Left lung (tissue), 10 donors: ENCODE results near the gene PPP6R1. TPM values are rescaled to one million over a fixed set of nuclear protein-coding genes. Genes with fewer than 3 reads are reported as not detected.

Experiments
- ATAC-seq: fragments of 200-7000 bp; cut with Tn5 transposase; one replicate; pipeline ENCODE4 v1.9.1; 2020; ENCODE audit warnings: moderate library complexity
- DNase-seq, 4 donors: peaks; one replicate each; pipeline ENCODE4 v3.0.0-alpha.2; 2013 to 2020
- H3K27ac ChIP-seq, 2 donors: fragments of 200-600 bp; sonication (generic) in 1 of 2; one replicate each; pipeline versions ENCODE4 v1.5.0 to v1.8.0; 2020 to 2021
- H3K27me3 ChIP-seq, 2 donors: fragments of 200-600 bp; sonication (generic) in 1 of 2; one replicate each; pipeline versions ENCODE4 v1.5.0 to v1.8.0; 2020 to 2021
- H3K36me3 ChIP-seq, 2 donors: fragments of 200-600 bp; sonication (generic) in 1 of 2; one replicate each; pipeline versions ENCODE4 v1.5.0 to v1.8.0; 2020 to 2021
- H3K4me1 ChIP-seq, 2 donors: fragments of 200-600 bp; one replicate each; pipeline ENCODE4 v1.8.0; 2021
- H3K4me3 ChIP-seq, 2 donors: fragments of 200-600 bp; sonication (generic) in 1 of 2; one replicate each; pipeline versions ENCODE4 v1.5.0 to v1.8.0; 2020 to 2021; ENCODE audit warnings: mild to moderate bottlenecking in 1 of 2
- H3K9me3 ChIP-seq, 2 donors: fragments of 200-600 bp; sonication (generic) in 1 of 2; one replicate each; pipeline versions ENCODE4 v1.5.0 to v1.8.0; 2020 to 2021
- intact Hi-C, 2 donors: fragments of 100-400 bp; cut with DNase I; formaldehyde crosslinking; loops; one replicate each; pipeline versions ENCODE4 v1.11.2 to v1.14.2; 2022
- polyA plus RNA-seq, 6 donors: library from polyadenylated mRNA; unstranded; fragments of 120-200 nt; gene quantifications; one replicate each; pipeline ENCODE4 v1.2.1, GENCODE V29; 2013; ENCODE audit not compliant: insufficient read length in 6 of 6
- total RNA-seq, 2 donors: library from RNA; stranded (reverse); fragmentation: NEBNext Ultra II Directional; extraction: Animal tissue kit (Norgen Biotek cat#: 25700); gene quantifications; one replicate each; pipeline ENCODE4 v1.2.1, GENCODE V29; 2021
- TF ChIP-seq, protein P1 (sequence below), 2 donors: fragments of 200-600 bp; sonication (generic) in 1 of 2; IDR thresholded peaks; one replicate each; pipeline versions ENCODE4 v1.5.0 to v1.8.0; 2021; ENCODE audit warnings: antibody characterized with exemption in 2 of 2
- donor health status: DM: no; HTN: yes; CAD: no.
- donor health status: DM: no; HTN: no; CAD: no.

Gene PPP6R1
- total and polyA plus RNA-seq, 8 donors = 33.4 to 81.8 (median 41.8) TPM

DNA sequence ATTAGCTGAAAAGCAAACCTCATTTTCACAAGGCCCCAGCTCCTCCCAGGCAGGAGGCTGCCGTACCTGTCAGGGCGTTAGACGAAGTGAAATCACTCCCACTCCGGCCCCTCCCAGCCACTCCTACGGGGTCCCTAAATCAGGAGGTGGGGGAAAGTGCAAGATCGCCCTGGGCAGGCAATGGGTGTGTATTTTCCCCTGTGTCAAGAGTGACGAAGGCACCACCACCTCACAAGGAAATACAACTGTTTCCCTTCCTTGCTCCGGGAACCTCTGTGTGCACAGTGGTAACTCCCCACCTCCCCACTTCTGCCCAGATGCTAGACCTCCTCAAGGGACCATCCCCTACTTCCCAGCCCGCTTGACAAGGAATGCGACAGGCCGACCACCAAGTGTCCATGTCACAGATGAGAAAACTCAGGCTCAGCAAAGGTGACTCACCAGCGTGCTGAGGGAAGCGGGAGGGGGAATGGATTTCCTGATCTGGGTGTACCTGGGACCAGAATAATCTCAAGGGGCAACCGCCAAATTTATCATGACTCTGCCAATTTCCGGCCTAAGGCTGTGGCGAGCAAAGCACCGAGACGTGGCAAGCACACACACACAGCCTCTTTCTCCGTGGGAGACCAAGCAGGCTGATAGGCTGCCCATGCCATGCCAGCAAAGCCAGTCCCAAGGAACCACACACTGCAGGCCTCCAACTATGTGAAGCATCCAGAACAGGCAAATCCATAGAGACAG is 7.3 kb downstream of the PPP6R1 start:
- DNase-seq = peak in 1 of 4 donors; percentile 34
- no peaks in the 10 kb centered on the region for H3K9me3 ChIP-seq

DNA sequence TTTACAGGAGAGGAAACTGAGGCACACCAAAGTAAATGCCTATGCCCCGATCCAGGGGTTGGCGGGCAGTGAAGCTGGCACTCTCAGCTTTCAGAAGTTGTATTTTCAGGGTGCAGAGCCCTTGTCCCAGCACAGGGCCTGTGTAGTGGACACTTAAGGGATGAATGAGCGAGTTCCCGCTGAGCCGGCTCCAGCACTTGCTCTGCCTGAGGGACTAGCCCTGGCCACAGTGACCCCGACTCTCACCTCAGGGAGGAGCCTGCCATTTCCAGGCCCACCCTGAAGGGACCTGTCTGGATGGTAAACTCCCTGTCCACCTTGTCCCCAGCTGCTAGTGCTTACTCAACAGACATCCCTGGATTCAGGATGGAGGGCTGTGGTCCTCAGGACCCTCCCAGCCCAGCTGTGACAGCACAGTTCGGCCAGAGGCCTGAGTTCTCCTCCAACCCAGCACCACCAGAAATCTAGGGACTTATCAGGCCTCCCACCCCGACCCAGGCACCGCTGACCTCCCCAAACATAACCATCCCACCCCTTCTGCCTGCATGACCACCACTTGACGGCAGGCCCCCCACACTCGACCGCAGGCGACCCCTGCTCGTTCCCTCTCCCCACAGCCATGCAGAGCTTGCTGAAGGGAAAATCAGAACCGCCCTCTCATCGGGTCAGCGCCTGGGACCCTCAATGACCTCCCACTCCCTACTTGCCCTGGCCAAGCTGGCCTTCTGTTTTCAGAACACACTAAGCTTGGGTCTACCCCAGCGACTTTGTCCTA is 8.4 kb downstream of the PPP6R1 start:
- TF ChIP-seq, protein P1, sequence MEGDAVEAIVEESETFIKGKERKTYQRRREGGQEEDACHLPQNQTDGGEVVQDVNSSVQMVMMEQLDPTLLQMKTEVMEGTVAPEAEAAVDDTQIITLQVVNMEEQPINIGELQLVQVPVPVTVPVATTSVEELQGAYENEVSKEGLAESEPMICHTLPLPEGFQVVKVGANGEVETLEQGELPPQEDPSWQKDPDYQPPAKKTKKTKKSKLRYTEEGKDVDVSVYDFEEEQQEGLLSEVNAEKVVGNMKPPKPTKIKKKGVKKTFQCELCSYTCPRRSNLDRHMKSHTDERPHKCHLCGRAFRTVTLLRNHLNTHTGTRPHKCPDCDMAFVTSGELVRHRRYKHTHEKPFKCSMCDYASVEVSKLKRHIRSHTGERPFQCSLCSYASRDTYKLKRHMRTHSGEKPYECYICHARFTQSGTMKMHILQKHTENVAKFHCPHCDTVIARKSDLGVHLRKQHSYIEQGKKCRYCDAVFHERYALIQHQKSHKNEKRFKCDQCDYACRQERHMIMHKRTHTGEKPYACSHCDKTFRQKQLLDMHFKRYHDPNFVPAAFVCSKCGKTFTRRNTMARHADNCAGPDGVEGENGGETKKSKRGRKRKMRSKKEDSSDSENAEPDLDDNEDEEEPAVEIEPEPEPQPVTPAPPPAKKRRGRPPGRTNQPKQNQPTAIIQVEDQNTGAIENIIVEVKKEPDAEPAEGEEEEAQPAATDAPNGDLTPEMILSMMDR (IDR thresholded peaks at IDR 0.05) = no peak
- Histone ChIP-seq H3K4me3 (no peak overlapping the region), H3K9me3 (no peaks in the 10 kb centered on the region), H3K27me3 (no peaks in the 10 kb centered on the region), H3K36me3 (peaks cover 0 to 31% of the 10 kb centered on the region in 2 donors), H3K4me1 (peaks cover 3 to 77% of the 10 kb centered on the region in 2 donors), H3K27ac (no peak overlapping the region)
- intact Hi-C loops = no loop called here
- ATAC-seq (no peak), DNase-seq (peak in 1 of 4 donors; percentile 59)

More for the DNA sequence above, 7.3 kb downstream of the PPP6R1 start:
- Histone ChIP-seq H3K27me3 (no peaks in the 10 kb centered on the region), H3K27ac (no peak overlapping the region), H3K4me3 (no peak overlapping the region), H3K4me1 (peaks cover 13 to 88% of the 10 kb centered on the region in 2 donors), H3K36me3 (peaks cover 0 to 21% of the 10 kb centered on the region in 2 donors)
- TF ChIP-seq, protein P1 (IDR thresholded peaks at IDR 0.05) = no peak
- ATAC-seq = no peak
- intact Hi-C loops = no loop called here

DNA sequence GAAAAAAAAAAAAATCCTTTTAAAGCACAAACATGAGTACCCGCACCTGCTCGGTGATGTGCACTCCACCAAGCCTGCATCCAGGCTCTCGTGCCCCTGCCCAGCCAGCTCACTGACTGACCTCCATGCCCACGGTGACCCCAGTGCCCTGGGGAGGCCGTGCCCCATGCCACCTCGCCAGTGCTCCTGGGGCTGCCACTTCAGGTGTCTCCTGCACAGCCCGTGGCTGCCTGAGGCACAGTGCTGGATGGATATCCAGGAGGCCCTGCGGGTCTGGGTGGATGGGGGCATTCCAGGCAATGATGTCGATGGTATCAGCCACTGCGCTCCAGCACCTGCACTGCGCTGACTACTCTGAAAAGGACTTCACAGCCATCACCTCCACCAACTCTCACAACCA is 9.0 kb downstream of the PPP6R1 start:
- intact Hi-C loops = no loop called here
- Histone ChIP-seq H3K27me3 (no peaks in the 10 kb centered on the region), H3K4me3 (no peak overlapping the region), H3K27ac (no peak overlapping the region), H3K9me3 (no peaks in the 10 kb centered on the region), H3K4me1 (peaks cover 0 to 71% of the 10 kb centered on the region in 2 donors), H3K36me3 (peaks cover 0 to 37% of the 10 kb centered on the region in 2 donors)
- DNase-seq (peak in 1 of 4 donors; percentile 69), ATAC-seq (no peak)
- TF ChIP-seq, protein P1 (IDR thresholded peaks at IDR 0.05) = no peak

DNA sequence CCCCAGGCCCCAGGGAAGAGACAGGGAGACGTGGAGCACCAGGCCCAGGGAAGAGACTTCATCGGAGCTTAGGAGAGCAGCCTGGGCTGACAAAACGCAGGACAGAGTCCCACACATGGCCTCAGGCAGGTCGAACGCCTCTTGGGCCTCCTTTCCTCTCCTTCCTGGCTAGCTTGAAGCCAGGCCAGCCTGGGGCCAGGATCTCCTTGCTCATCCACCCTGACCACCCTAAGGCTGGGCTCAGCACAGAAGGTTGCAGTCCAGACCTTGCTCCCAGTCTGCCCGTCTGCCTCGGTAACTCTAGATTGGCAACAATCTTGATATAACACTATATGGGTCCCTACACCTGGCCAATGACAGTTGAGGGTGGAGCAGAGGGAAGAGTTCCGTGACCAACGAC is 10.1 kb downstream of the PPP6R1 start:
- H3K27me3 ChIP-seq = no peaks in the 10 kb centered on the region
- peaks cover 0 to 49% of the 10 kb centered on the region in 2 donors for H3K36me3 ChIP-seq
- TF ChIP-seq, protein P1 (IDR thresholded peaks at IDR 0.05) = no peak
- ATAC-seq = no peak
- no peak for DNase-seq
- H3K4me1 ChIP-seq = peaks cover 0 to 61% of the 10 kb centered on the region in 2 donors
- H3K4me3 ChIP-seq = no peak overlapping the region
- no peak overlapping the region for H3K27ac ChIP-seq
- intact Hi-C loops = no loop called here
- H3K9me3 ChIP-seq = no peaks in the 10 kb centered on the region

- Histone ChIP-seq H3K4me1 (peaks cover 0 to 56% of the 10 kb centered on the region in 2 donors), H3K27me3 (no peaks in the 10 kb centered on the region), H3K4me3 (no peak overlapping the region), H3K27ac (no peak overlapping the region), H3K9me3 (no peaks in the 10 kb centered on the region), H3K36me3 (peaks cover 0 to 53% of the 10 kb centered on the region in 2 donors)
- DNase-seq (no peak), ATAC-seq (no peak)
- TF ChIP-seq, protein P1 (IDR thresholded peaks at IDR 0.05) = no peak
- intact Hi-C loops = no loop called here
Observed at GRCh38 chr19:55248166-55248675, 10.6 kb downstream of the PPP6R1 start.
